Loucy (cell line): ENCODE measurements around the gene SNRNP48.

Source experiments
- H2AFZ ChIP-seq: fragments of 200-600 bp; sonication (generic); 2 replicates; pipeline ENCODE4 v1.6.0; 2016; ENCODE audit warnings: antibody characterized with exemption, mild to moderate bottlenecking, low read length, moderate library complexity
- H3F3A ChIP-seq: fragments of 200-600 bp; 2 replicates; pipeline ENCODE4 v1.6.0; 2016; ENCODE audit warnings: antibody characterized with exemption, low read depth, mild to moderate bottlenecking
- H3K27me3 ChIP-seq: fragments of 200-600 bp; sonication (generic); 2 replicates; pipeline ENCODE4 v1.6.1; 2014; ENCODE audit warnings: low read length, mild to moderate bottlenecking; ENCODE audit not compliant: insufficient read depth, poor library complexity, severe bottlenecking
- H3K36me3 ChIP-seq: fragments of 200-600 bp; sonication (generic); 2 replicates; pipeline ENCODE4 v1.6.1; 2016; ENCODE audit warnings: low read length; ENCODE audit not compliant: insufficient read depth
- H3K4me1 ChIP-seq: fragments of 200-600 bp; sonication (generic); 2 replicates; pipeline ENCODE4 v1.5.1; 2014; ENCODE audit warnings: low read length, mild to moderate bottlenecking; ENCODE audit not compliant: insufficient read depth, poor library complexity, severe bottlenecking
- H3K4me2 ChIP-seq: fragments of 200-600 bp; sonication (generic); 2 replicates; pipeline ENCODE4 v1.6.0; 2014; ENCODE audit warnings: antibody characterized with exemption, low read length, low read depth, mild to moderate bottlenecking; ENCODE audit not compliant: poor library complexity, severe bottlenecking
- H3K4me3 ChIP-seq: fragments of 200-600 bp; sonication (generic); 2 replicates; pipeline ENCODE4 v1.5.1; 2014; ENCODE audit warnings: low read length, mild to moderate bottlenecking, mixed read lengths; ENCODE audit not compliant: poor library complexity, severe bottlenecking
- H3K79me2 ChIP-seq: fragments of 200-600 bp; sonication (generic); 2 replicates; pipeline ENCODE4 v1.6.1; 2014; ENCODE audit warnings: low read length; ENCODE audit not compliant: insufficient read depth
- H3K9ac ChIP-seq: fragments of 200-600 bp; sonication (generic); 2 replicates; pipeline ENCODE4 v1.6.0; 2014; ENCODE audit warnings: mild to moderate bottlenecking, low read depth, low read length, moderate library complexity; ENCODE audit not compliant: poor library complexity, severe bottlenecking
- H3K9me2 ChIP-seq: fragments of 200-600 bp; sonication (generic); replicated peaks from 2 replicates; pipeline ENCODE4 v1.6.1; 2016; ENCODE audit warnings: low read depth, low read length, mixed read lengths
- H3K9me3 ChIP-seq: fragments of 200-600 bp; sonication (generic); 2 replicates; pipeline ENCODE4 v1.6.1; 2014; ENCODE audit warnings: mild to moderate bottlenecking, antibody characterized with exemption, low read length, low read depth; ENCODE audit not compliant: insufficient read depth
- H4K20me1 ChIP-seq: fragments of 200-600 bp; sonication (generic); 2 replicates; pipeline ENCODE4 v1.6.0; 2014; ENCODE audit warnings: antibody characterized with exemption, low read length, mild to moderate bottlenecking; ENCODE audit not compliant: insufficient read depth, poor library complexity, severe bottlenecking
- CTCF ChIP-seq: fragments of 200-600 bp; sonication (generic); conservative IDR thresholded peaks from 2 replicates; pipeline ENCODE4 v1.5.1; 2014; ENCODE audit warnings: mild to moderate bottlenecking, antibody characterized with exemption, low read length
- EZH2phosphoT487 ChIP-seq: fragments of 200-600 bp; IDR thresholded peaks from 2 replicates; pipeline ENCODE4 v1.6.1; 2018; ENCODE audit warnings: antibody characterized with exemption, mild to moderate bottlenecking, moderate library complexity, borderline replicate concordance

SNRNP48 gene

GRCh38 chr6:7640607-7641577 is 50.9 kb downstream of the SNRNP48 start:
- no peak overlapping the region for H3K9ac ChIP-seq
- no peaks in the 10 kb centered on the region for H3K79me2 ChIP-seq
- H2AFZ ChIP-seq: no peak overlapping the region
- TF ChIP-seq EZH2phosphoT487 (no peak), CTCF (no peak)
- no peak overlapping the region for H3K4me3 ChIP-seq
- H3K4me1 ChIP-seq: no peaks in the 10 kb centered on the region
- no peak overlapping the region for H3K4me2 ChIP-seq
- no peaks in the 10 kb centered on the region for H3F3A ChIP-seq
- no peaks in the 10 kb centered on the region; the same call in 1 of the 2 replicates for H3K9me2 ChIP-seq
- no peaks in the 10 kb centered on the region for H3K9me3 ChIP-seq
- no peaks in the 10 kb centered on the region for H3K36me3 ChIP-seq
- H4K20me1 ChIP-seq: no peaks in the 10 kb centered on the region
- no peaks in the 10 kb centered on the region for H3K27me3 ChIP-seq

- TF ChIP-seq CTCF (no peak), EZH2phosphoT487 (no peak)
- Histone ChIP-seq H3F3A (no peaks in the 10 kb centered on the region), H3K27me3 (no peaks in the 10 kb centered on the region), H4K20me1 (no peaks in the 10 kb centered on the region), H3K4me3 (no peak overlapping the region), H3K4me2 (no peak overlapping the region), H3K9me2 (no peaks in the 10 kb centered on the region), H3K36me3 (no peaks in the 10 kb centered on the region), H3K9me3 (no peaks in the 10 kb centered on the region), H3K4me1 (no peaks in the 10 kb centered on the region), H2AFZ (no peak overlapping the region), H3K79me2 (no peaks in the 10 kb centered on the region), H3K9ac (no peak overlapping the region)
These were observed 52.8 kb downstream of the SNRNP48 start for GRCh38 chr6:7642791-7643190.

- Histone ChIP-seq H3K9ac (no peak overlapping the region), H3K9me2 (no peaks in the 10 kb centered on the region), H3K79me2 (no peaks in the 10 kb centered on the region), H2AFZ (no peak overlapping the region), H3K4me2 (no peak overlapping the region), H3K27me3 (no peaks in the 10 kb centered on the region), H3F3A (no peaks in the 10 kb centered on the region), H4K20me1 (no peaks in the 10 kb centered on the region), H3K9me3 (no peaks in the 10 kb centered on the region), H3K4me3 (no peak overlapping the region), H3K4me1 (no peaks in the 10 kb centered on the region), H3K36me3 (no peaks in the 10 kb centered on the region)
- TF ChIP-seq EZH2phosphoT487 (no peak), CTCF (no peak)
These were observed 54.4 kb downstream of the SNRNP48 start for GRCh38 chr6:7644417-7644816.
